Right lobe of liver (tissue), 6 donors: Measurements from ENCODE around the gene SPOCD1. TPM values are rescaled to one million over a fixed set of nuclear protein-coding genes. Genes with fewer than 3 reads are reported as not detected.

Source experiments
- ATAC-seq, 4 donors: fragments of 200-7000 bp; cut with Tn5 transposase; one replicate each; pipeline ENCODE4 v1.9.1; 2020; ENCODE audit warnings: mild to moderate bottlenecking in 4 of 4, moderate library complexity in 4 of 4
- DNase-seq, 3 donors: peaks; one replicate each; pipeline ENCODE4 v3.0.0-alpha.2; 2020
- H3K27ac ChIP-seq, 3 donors: fragments of 200-600 bp; one replicate each; pipeline ENCODE4 v1.8.0; 2022
- H3K27me3 ChIP-seq, 2 donors: fragments of 200-600 bp; one replicate each; pipeline ENCODE4 v1.8.0; 2022
- H3K36me3 ChIP-seq, 4 donors: fragments of 200-600 bp; sonication (generic) in 1 of 4; one replicate each; pipeline versions ENCODE4 v1.5.1 to v1.8.0; 2017 to 2022; ENCODE audit warnings: control low read depth in 1 of 4
- H3K4me1 ChIP-seq, 4 donors: fragments of 200-600 bp; sonication (generic) in 1 of 4; one replicate each; pipeline versions ENCODE4 v1.5.1 to v1.8.0; 2017 to 2022; ENCODE audit warnings: control low read depth in 1 of 4
- H3K4me3 ChIP-seq, 3 donors: fragments of 200-600 bp; one replicate each; pipeline ENCODE4 v1.8.0; 2022
- H3K9me3 ChIP-seq, 4 donors: fragments of 200-600 bp; sonication (generic) in 1 of 4; one replicate each; pipeline versions ENCODE4 v1.5.1 to v1.8.0; 2017 to 2022; ENCODE audit warnings: control low read depth in 1 of 4
- POLR2A ChIP-seq: fragments of 450-650 bp; IDR thresholded peaks from one replicate; pipeline ENCODE4 v1.6.1; 2017; ENCODE audit warnings: antibody characterized with exemption, mild to moderate bottlenecking
- WGBS: methylation state at CpG from one replicate; pipeline ENCODE4 v1.1.6; 2018; ENCODE audit warnings: low coverage, low lambda C conversion rate; ENCODE audit not compliant: insufficient coverage; ENCODE audit errors: missing lambda C conversion rate; 5-methylcytosine and 5-hydroxymethylcytosine counted together
- intact Hi-C, 2 donors: fragments of 100-400 bp; cut with DNase I; formaldehyde crosslinking; loops; one replicate each; pipeline versions ENCODE4 v1.11.2 to v1.14.1; 2022
- total RNA-seq, 6 experiments: library from RNA; depleted of rRNA in 2 of 6; stranded (reverse); fragments of >200 nt in 2 of 6; fragmentation: NEBNext Ultra II Directional in 3 of 6; extraction: Animal tissue kit (Norgen Biotek cat#: 25700) in 3 of 6; gene quantifications; one replicate each; pipeline versions ENCODE4 v1.1.0 to v1.2.4, GENCODE V29; 2016 to 2023
- TF ChIP-seq, protein P1 (sequence below), 4 donors: fragments of 200-600 bp in 3 of 4; fragments of 450-650 bp in 1 of 4; IDR thresholded peaks; one replicate each; pipeline versions ENCODE4 v1.5.1 to v1.8.0; 2016 to 2022; ENCODE audit warnings: antibody characterized with exemption in 4 of 4, mild to moderate bottlenecking in 2 of 4
- donor health status: DM: no; HTN: yes; CAD: no.
- donor health status: DM: no; HTN: no; CAD: no.
- donor health status: DM: no; HTN: no; CAD: no.
- donor health status: DM: no; HTN: yes; CAD: no.
- donor health status: DM: no; HTN: yes; CAD: no.

The SPOCD1 gene
- total RNA-seq, 6 experiments from 2014 or later, result 0.15 to 0.74 (median 0.36) TPM; not detected in 2

DNA sequence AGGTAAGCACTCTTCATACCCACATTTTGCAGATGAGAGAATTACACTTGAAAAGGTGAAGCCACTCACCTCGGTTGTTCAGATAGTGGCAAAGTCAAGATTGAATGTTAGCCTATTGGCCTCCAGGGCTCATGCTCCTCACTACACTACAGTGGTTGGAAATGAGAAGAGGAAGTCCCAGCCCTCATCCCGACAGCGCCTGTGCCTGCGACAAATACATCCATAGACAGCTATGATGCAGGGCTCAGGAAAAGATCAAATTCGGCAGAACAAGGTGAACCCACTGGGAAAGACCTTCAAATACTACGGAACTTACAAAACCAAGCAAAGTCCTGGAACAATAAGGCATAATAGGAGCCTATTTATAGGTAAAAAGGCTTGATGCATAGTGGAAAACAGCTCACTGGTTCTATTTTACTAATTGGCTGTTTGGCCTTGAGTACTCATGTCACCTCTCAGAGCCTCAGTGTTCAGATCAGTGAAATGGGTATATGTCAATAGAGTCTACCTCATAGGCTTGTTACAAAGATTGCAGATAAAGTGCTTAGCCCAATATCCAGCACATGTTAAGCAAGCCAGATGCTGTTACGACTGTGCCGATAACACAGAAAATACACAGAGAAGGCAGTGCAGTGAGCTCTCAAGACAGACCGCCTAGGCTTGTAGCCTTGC is 3.5 kb downstream of the SPOCD1 start:
- no peak for ATAC-seq
- Histone ChIP-seq H3K4me1 (no peaks in the 10 kb centered on the region), H3K36me3 (no peaks in the 10 kb centered on the region), H3K27me3 (no peaks in the 10 kb centered on the region), H3K27ac (no peak overlapping the region), H3K9me3 (no peaks in the 10 kb centered on the region), H3K4me3 (no peak overlapping the region)
- intact Hi-C loops, result no loop called here
- 80% methylated on average over 9 of the region's 9 CpGs for WGBS
- no peak for TF ChIP-seq POLR2A
- TF ChIP-seq, protein P1, sequence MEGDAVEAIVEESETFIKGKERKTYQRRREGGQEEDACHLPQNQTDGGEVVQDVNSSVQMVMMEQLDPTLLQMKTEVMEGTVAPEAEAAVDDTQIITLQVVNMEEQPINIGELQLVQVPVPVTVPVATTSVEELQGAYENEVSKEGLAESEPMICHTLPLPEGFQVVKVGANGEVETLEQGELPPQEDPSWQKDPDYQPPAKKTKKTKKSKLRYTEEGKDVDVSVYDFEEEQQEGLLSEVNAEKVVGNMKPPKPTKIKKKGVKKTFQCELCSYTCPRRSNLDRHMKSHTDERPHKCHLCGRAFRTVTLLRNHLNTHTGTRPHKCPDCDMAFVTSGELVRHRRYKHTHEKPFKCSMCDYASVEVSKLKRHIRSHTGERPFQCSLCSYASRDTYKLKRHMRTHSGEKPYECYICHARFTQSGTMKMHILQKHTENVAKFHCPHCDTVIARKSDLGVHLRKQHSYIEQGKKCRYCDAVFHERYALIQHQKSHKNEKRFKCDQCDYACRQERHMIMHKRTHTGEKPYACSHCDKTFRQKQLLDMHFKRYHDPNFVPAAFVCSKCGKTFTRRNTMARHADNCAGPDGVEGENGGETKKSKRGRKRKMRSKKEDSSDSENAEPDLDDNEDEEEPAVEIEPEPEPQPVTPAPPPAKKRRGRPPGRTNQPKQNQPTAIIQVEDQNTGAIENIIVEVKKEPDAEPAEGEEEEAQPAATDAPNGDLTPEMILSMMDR (IDR thresholded peaks at IDR 0.05), result no peak
- DNase-seq, result peak in 1 of 3 donors; percentile 23

DNA sequence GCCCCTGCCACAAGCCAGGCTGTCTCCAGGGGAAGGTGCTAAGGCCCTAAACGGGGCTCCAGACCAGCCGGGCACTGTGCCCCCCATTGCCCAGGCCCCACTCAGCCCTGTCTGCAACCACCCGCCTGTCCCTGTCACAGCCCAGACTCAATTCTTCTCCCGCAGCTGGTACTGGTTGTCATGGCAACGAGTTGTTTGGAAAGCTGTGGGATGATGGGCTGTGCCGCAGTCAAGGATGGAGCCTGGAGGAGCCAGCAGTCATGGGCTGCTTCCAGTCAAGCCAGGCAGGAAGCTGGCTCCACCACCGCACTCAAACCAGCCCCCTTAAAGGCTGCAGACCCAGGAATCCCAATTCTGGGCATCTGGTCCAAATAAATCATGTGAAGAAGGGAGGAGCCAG is 4.2 kb downstream of the SPOCD1 start:
- Histone ChIP-seq H3K4me3 (no peak overlapping the region), H3K27me3 (no peaks in the 10 kb centered on the region), H3K9me3 (no peaks in the 10 kb centered on the region), H3K36me3 (no peaks in the 10 kb centered on the region), H3K27ac (no peak overlapping the region), H3K4me1 (no peaks in the 10 kb centered on the region)
- no peak for TF ChIP-seq POLR2A
- TF ChIP-seq, protein P1 (IDR thresholded peaks at IDR 0.05), result no peak
- WGBS, result 39% methylated on average over 5 of the region's 7 CpGs
- ATAC-seq, result no peak
- intact Hi-C loops, result no loop called here
- DNase-seq, result peak in 1 of 3 donors; percentile 24

DNA sequence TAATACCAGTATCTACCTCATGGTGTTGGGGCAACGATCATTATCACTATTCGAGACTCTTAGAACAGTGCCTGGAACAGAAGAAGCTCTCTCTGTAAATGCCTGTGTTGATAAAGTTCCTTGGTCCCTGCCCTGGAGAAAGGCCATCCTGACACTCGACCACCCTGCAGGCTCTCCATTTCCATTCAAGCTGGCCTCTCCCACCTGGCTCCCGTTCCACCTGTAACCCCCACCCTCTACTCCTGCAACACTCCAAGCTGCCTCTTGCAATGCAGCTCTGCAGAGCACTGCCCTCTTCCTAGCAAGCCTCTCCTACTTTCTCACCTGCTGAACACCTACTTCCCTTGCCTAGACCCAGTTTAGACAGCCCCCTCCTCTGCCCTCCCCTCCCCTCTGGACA is 6.1 kb downstream of the SPOCD1 start:
- no peak for TF ChIP-seq POLR2A
- TF ChIP-seq, protein P1 (IDR thresholded peaks at IDR 0.05), result no peak

DNA sequence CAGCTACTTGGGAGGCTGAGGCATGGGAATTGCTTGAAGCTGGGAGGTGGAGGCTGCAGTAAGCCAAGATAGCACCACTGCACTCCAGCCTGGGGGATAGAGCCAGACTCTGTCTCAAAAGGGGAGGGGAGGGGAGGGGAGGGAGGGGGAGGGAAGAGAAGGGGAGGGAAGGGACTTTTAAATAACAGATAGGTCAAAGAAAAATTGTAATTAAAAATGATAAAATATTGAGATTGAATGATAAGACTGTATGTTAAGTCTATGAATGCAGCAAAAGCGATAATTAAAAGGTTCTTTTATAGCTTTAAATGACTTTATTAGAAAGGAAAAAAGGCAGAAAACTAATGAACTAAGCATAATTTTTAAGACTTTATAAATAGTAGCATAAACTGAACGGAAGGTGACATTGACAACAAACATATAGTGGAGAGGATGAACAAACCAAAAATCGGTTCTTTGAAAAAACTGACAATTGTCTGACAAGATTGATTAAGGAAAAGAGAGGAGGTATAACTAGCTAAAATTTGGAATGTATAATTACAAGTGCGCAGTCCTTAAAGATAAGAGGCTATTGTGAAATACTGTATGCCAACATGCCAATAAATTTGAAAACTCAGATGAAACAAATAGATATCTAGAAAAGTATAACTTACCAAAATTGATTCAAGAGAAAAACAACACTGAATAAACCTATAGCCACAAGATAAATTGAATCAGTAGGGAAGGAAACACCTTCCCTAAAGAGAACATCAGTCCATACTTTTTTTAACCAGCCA is 8.4 kb downstream of the SPOCD1 start:
- ATAC-seq, result no peak
- Histone ChIP-seq H3K9me3 (no peaks in the 10 kb centered on the region), H3K27me3 (no peaks in the 10 kb centered on the region), H3K27ac (no peak overlapping the region), H3K4me1 (no peaks in the 10 kb centered on the region), H3K4me3 (no peak overlapping the region), H3K36me3 (no peaks in the 10 kb centered on the region)
- 74% methylated on average over 4 of the region's 4 CpGs for WGBS
- TF ChIP-seq POLR2A, result no peak
- TF ChIP-seq, protein P1 (IDR thresholded peaks at IDR 0.05), result no peak
- intact Hi-C loops, result no loop called here
- DNase-seq, result no peak

More for the DNA sequence above, 6.1 kb downstream of the SPOCD1 start:
- WGBS, result 70% methylated on average over 4 of the region's 4 CpGs
- Histone ChIP-seq H3K27me3 (no peaks in the 10 kb centered on the region), H3K27ac (no peak overlapping the region), H3K4me1 (no peaks in the 10 kb centered on the region), H3K36me3 (no peaks in the 10 kb centered on the region), H3K4me3 (no peak overlapping the region), H3K9me3 (no peaks in the 10 kb centered on the region)
- ATAC-seq, result no peak
- peak in 1 of 3 donors; percentile 23 for DNase-seq
- intact Hi-C loops, result no loop called here
